Lung (tissue), 12 donors: ENCODE results near the gene SIM2. TPM values are rescaled to one million over a fixed set of nuclear protein-coding genes. Genes with fewer than 3 reads are reported as not detected.

Experiments used
- ATAC-seq: fragments of 200-7000 bp; cut with Tn5 transposase; one replicate; pipeline ENCODE4 v1.9.1; 2020; ENCODE audit warnings: moderate number of reproducible peaks; ENCODE audit not compliant: insufficient read depth, low FRiP score
- DNase-seq, 3 donors: peaks; one replicate each; pipeline ENCODE4 v3.0.0-alpha.2; 2013 to 2017
- H3K27ac ChIP-seq, 2 donors: one replicate each; pipeline ENCODE4 v1.5.1; 2013; ENCODE audit warnings: mild to moderate bottlenecking in 2 of 2, moderate library complexity in 2 of 2, control low read depth in 1 of 2, inconsistent platforms in 1 of 2, low read depth in 1 of 2, low read length in 1 of 2
- H3K27me3 ChIP-seq, 3 donors: one replicate each; pipeline ENCODE4 v1.5.1; 2013; ENCODE audit warnings: low read length in 2 of 3; ENCODE audit not compliant: control insufficient read depth in 3 of 3, insufficient read depth in 3 of 3
- H3K36me3 ChIP-seq, 4 donors: one replicate each; pipeline ENCODE4 v1.5.1; 2013; ENCODE audit warnings: low read length in 4 of 4, mild to moderate bottlenecking in 1 of 4, moderate library complexity in 1 of 4; ENCODE audit not compliant: control insufficient read depth in 4 of 4, insufficient read depth in 4 of 4
- H3K4me1 ChIP-seq, 5 donors: one replicate each; pipeline ENCODE4 v1.5.1; 2013; ENCODE audit warnings: low read length in 5 of 5, mild to moderate bottlenecking in 2 of 5, moderate library complexity in 1 of 5; ENCODE audit not compliant: control insufficient read depth in 5 of 5, insufficient read depth in 5 of 5
- H3K4me3 ChIP-seq: one replicate; pipeline ENCODE4 v1.5.1; 2013; ENCODE audit warnings: mild to moderate bottlenecking, control low read depth, moderate library complexity
- H3K9ac ChIP-seq, 2 donors: one replicate each; pipeline ENCODE4 v1.5.1; 2013; ENCODE audit warnings: low read length in 2 of 2, control low read depth in 1 of 2; ENCODE audit not compliant: insufficient read depth in 1 of 2
- H3K9me3 ChIP-seq, 4 donors: one replicate each; pipeline ENCODE4 v1.5.1; 2013; ENCODE audit warnings: low read length in 3 of 4, mild to moderate bottlenecking in 1 of 4, moderate library complexity in 1 of 4; ENCODE audit not compliant: control insufficient read depth in 4 of 4, insufficient read depth in 3 of 4
- WGBS, 2 donors: extraction: QIAGEN DNeasy Blood & Tissue Kit; methylation state at CpG; one replicate each; pipeline ENCODE4 v1.1.7; 2013; 5-methylcytosine and 5-hydroxymethylcytosine counted together
- polyA plus RNA-seq, 2 donors: library from polyadenylated mRNA; stranded (reverse); fragments of 200-250 nt; gene quantifications; one replicate each; pipeline ENCODE4 v1.2.1, GENCODE V29; 2013
- total RNA-seq, 2 donors: library from RNA; depleted of rRNA in 1 of 2; stranded (reverse); fragments of >200 nt in 1 of 2; gene quantifications; one replicate each; pipeline ENCODE4 v1.2.1, GENCODE V29; 2014 to 2021
- TF ChIP-seq, protein P1 (sequence below): IDR thresholded peaks from 2 replicates; pipeline ENCODE4 v1.5.1; 2012; ENCODE audit warnings: mild to moderate bottlenecking; ENCODE audit errors: control extremely low read depth, extremely low read depth
- donor health status: control.
- donor health status: control.
- donor health status: Bipolar disorder and iron deficiency.
- donor health status: healthy.
- donor health status: DM: yes; HTN: yes; CAD: no.

Gene SIM2
- total and polyA plus RNA-seq, 4 donors, result not detected

DNA sequence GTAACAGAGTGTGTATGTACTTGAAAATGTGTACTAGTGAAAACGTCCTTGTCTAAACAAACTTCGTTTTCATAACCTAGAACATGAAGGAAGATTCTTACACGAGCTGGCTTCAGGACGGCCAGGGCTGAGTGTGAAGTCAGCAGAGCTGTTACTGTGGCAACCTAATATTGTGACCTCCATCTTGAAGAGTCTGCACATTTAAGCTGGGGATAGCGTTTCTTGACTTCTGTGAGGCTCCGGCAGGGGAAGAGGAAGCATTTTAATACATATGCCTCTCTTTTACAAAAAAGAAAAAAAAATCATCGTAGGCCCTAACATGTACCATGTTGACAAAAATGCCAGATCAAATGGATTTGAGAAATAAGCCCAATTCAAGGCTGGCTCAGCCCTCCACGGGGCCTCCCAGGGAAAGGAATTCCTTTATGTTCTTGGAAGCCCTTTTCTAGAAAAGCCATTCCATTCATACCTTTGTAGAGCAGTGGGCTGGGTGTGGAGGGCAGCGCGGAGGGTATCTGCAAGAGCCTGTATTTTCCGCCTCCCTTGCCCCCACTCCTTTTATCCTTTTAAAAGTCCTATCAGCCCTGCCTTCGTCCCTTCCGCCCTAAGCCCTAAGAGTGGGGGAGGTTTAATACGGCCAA is 51.1 kb downstream of the SIM2 start:
- TF ChIP-seq, protein P1, sequence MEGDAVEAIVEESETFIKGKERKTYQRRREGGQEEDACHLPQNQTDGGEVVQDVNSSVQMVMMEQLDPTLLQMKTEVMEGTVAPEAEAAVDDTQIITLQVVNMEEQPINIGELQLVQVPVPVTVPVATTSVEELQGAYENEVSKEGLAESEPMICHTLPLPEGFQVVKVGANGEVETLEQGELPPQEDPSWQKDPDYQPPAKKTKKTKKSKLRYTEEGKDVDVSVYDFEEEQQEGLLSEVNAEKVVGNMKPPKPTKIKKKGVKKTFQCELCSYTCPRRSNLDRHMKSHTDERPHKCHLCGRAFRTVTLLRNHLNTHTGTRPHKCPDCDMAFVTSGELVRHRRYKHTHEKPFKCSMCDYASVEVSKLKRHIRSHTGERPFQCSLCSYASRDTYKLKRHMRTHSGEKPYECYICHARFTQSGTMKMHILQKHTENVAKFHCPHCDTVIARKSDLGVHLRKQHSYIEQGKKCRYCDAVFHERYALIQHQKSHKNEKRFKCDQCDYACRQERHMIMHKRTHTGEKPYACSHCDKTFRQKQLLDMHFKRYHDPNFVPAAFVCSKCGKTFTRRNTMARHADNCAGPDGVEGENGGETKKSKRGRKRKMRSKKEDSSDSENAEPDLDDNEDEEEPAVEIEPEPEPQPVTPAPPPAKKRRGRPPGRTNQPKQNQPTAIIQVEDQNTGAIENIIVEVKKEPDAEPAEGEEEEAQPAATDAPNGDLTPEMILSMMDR, result no peak
- peaks cover 0 to 5% (median 0%) of the 10 kb centered on the region in 4 donors for H3K36me3 ChIP-seq
- H3K4me3 ChIP-seq, result no peak overlapping the region
- DNase-seq, result peak; percentile 74 to 85 (median 78)
- 79 to 81% methylated on average over 14 of the region's 14 CpGs for WGBS, 2 donors
- H3K4me1 ChIP-seq, result peaks cover 0 to 24% (median 7%) of the 10 kb centered on the region in 5 donors
- no peak overlapping the region for H3K27ac ChIP-seq
- H3K9me3 ChIP-seq, result peaks cover 0 to 3% (median 0%) of the 10 kb centered on the region in 4 donors
- H3K9ac ChIP-seq, result no peak overlapping the region
- no peak for ATAC-seq
- peaks cover 3 to 15% (median 6%) of the 10 kb centered on the region in 3 donors for H3K27me3 ChIP-seq

DNA sequence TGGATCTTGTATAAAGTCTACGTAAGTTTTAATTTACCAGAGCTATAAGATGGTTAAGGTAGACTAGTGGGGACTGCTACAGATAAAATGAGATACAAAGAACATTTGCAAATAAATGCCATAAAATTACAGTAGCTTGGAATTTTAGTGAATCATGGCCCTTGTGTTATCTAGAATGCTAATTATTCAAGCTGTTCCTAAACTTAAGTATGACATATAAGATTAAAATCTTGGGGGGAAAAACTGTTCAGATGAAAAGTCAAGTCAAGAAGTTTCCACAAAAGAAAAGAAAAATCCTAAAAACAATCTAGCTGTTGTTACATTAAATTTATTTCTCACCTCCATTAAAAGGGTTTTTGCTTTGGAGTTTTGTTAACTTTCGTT is 51.7 kb downstream of the SIM2 start:
- no peak for ATAC-seq
- H3K27me3 ChIP-seq, result peaks cover 3 to 13% (median 6%) of the 10 kb centered on the region in 3 donors
- peaks cover 0 to 3% (median 0%) of the 10 kb centered on the region in 4 donors for H3K9me3 ChIP-seq
- peaks cover 0 to 22% (median 5%) of the 10 kb centered on the region in 5 donors for H3K4me1 ChIP-seq
- DNase-seq, result no peak
- H3K4me3 ChIP-seq, result no peak overlapping the region
- H3K36me3 ChIP-seq, result peaks cover 0 to 5% (median 0%) of the 10 kb centered on the region in 4 donors
- H3K9ac ChIP-seq, result no peak overlapping the region
- TF ChIP-seq, protein P1, result no peak
- 93 to 99% methylated on average over 2 of the region's 2 CpGs for WGBS, 2 donors
- no peak overlapping the region for H3K27ac ChIP-seq

GRCh38 chr21:36751383-36751782 is 52.5 kb downstream of the SIM2 start:
- H3K4me1 ChIP-seq, result peaks cover 0 to 22% (median 5%) of the 10 kb centered on the region in 5 donors
- DNase-seq, result no peak
- 64 to 67% methylated on average over 10 of the region's 10 CpGs for WGBS, 2 donors

More at GRCh38 chr21:36751383-36751782, 52.5 kb downstream of the SIM2 start:
- peaks cover 0 to 3% (median 0%) of the 10 kb centered on the region in 4 donors for H3K9me3 ChIP-seq
- TF ChIP-seq, protein P1, result no peak
- ATAC-seq, result no peak
- H3K36me3 ChIP-seq, result peaks cover 0 to 5% (median 0%) of the 10 kb centered on the region in 4 donors
- H3K4me3 ChIP-seq, result no peak overlapping the region
- no peak overlapping the region for H3K9ac ChIP-seq
- H3K27ac ChIP-seq, result no peak overlapping the region
- H3K27me3 ChIP-seq, result peaks cover 3 to 9% (median 3%) of the 10 kb centered on the region in 3 donors
